ENCODE data around the gene FOXD1.

Gene FOXD1

GRCh38 chr5:73438645-73439470, 9.7 kb downstream of the FOXD1 start:
- no peak for DNase-seq

GRCh38 chr5:73437777-73438644, 10.6 kb downstream of the FOXD1 start:
- no peak for DNase-seq

- no peak for DNase-seq
Observed at GRCh38 chr5:73437101-73437776, 11.3 kb downstream of the FOXD1 start.

GRCh38 chr5:73436535-73437100, 12.0 kb downstream of the FOXD1 start:
- DNase-seq, result no peak

- DNase-seq, result no peak
Observed at GRCh38 chr5:73435759-73436534, 12.6 kb downstream of the FOXD1 start.

GRCh38 chr5:73434907-73435306, 13.7 kb downstream of the FOXD1 start:
- no peak for DNase-seq

GRCh38 chr5:73434461-73434860, 14.1 kb downstream of the FOXD1 start:
- no peak for DNase-seq

GRCh38 chr5:73433982-73434342, 14.6 kb downstream of the FOXD1 start:
- no peak for DNase-seq

GRCh38 chr5:73433272-73433981, 15.2 kb downstream of the FOXD1 start:
- no peak for DNase-seq

GRCh38 chr5:73431204-73431851, 17.2 kb downstream of the FOXD1 start:
- no peak for DNase-seq

GRCh38 chr5:73426034-73426433, 22.5 kb downstream of the FOXD1 start:
- DNase-seq, result no peak

GRCh38 chr5:73424556-73424977, 24.0 kb downstream of the FOXD1 start:
- DNase-seq, result no peak

GRCh38 chr5:73422164-73422563, 26.4 kb downstream of the FOXD1 start:
- no peak for DNase-seq

- DNase-seq, result no peak
Observed at GRCh38 chr5:73420666-73421065, 27.9 kb downstream of the FOXD1 start.

- no peak for DNase-seq
Observed at GRCh38 chr5:73419465-73420390, 28.8 kb downstream of the FOXD1 start.

- no peak for DNase-seq
Observed at GRCh38 chr5:73419117-73419464, 29.5 kb downstream of the FOXD1 start.

- DNase-seq, result no peak
Observed at GRCh38 chr5:73418244-73418691, 30.3 kb downstream of the FOXD1 start.

- no peak for DNase-seq
Observed at GRCh38 chr5:73417303-73418034, 31.1 kb downstream of the FOXD1 start.

- DNase-seq, result no peak
Observed at GRCh38 chr5:73415617-73416016, 33.0 kb downstream of the FOXD1 start.

Measured in NCI-H2171 (cell line).